CD4-positive, alpha-beta T cell treated with Interleukin-21 for 1 hour (primary cell): Measurements from ENCODE around the gene RAB37.

Source experiments
- DNase-seq: peaks from one replicate; pipeline ENCODE4 v3.0.0-alpha.2; 2020

RAB37 gene

GRCh38 chr17:74736513-74737298, at the start of gene RAB37:
TSS of gene RAB37 (plus strand) at chr17:74737256. CDS start at chr17:74737273, 17 bp downstream.
- DNase-seq = peak; percentile 54

- DNase-seq = no peak
Observed at GRCh38 chr17:74687886-74688285, 49.2 kb upstream of the RAB37 start.

- no peak for DNase-seq
Observed at GRCh38 chr17:74690409-74690825, 46.6 kb upstream of the RAB37 start.

GRCh38 chr17:74691151-74691550, 45.9 kb upstream of the RAB37 start:
- no peak for DNase-seq

GRCh38 chr17:74694081-74694480, 43.0 kb upstream of the RAB37 start:
- DNase-seq = no peak

- DNase-seq = no peak
Observed at GRCh38 chr17:74695629-74696028, 41.4 kb upstream of the RAB37 start.

DNA sequence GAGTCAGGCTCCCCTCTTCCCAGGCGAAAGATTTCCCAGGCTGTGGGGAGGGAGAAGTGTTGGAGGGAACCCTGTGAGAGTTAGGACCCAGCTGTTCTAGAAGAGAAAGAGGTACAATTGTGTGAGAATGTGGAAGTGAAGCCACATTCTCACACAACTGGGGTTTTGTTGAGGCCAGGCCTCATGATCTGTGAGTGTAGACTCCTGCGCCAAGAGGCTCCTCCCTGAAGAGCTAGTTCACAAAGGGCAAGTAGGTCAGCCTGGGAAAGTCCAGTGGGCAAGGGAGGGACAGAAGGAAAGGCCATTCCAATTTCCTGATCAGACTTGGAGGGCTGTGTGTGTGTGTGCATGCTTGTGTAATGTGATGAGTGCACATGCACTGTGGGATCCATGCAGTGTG, 39.5 kb upstream of the RAB37 start:
- no peak for DNase-seq

DNA sequence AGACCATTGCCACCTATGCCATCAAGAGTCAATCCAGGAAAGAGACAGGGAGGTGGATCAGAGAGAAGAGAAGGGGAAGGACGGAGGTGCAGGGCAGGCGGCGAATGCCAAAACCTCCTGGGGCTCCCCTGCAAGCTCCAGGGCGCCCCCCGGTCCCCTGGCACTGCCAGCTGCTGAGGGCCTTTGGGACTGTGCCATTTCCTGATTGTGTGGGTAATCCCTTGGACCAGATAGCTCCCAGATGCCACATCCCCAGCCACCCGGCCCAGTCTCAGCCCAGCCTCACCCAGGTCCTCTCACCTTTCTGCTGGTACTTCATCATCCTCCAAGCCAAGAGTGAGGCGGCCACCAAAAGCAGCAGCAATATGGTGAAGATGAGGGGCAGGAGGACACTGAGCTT, 39.0 kb upstream of the RAB37 start:
- no peak for DNase-seq

DNA sequence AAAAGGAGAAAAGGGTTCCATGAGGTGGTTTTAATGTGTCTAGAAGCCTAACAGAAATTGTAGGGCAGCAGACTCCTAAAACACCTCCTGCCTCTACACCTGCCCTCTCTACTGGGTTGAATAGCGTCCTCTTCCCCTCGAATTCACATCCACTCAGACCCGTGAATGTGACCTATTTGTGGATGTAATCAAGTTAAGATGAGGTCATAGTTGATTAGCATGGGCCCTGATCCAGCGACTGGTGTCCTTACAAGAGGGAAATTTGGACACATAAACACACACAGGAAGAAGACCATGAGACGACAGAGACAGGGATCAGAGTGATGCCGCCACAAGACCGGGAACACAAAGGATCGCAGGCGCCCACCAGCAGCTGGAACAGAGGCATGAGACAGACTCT, 37.8 kb upstream of the RAB37 start:
- DNase-seq = no peak

DNA sequence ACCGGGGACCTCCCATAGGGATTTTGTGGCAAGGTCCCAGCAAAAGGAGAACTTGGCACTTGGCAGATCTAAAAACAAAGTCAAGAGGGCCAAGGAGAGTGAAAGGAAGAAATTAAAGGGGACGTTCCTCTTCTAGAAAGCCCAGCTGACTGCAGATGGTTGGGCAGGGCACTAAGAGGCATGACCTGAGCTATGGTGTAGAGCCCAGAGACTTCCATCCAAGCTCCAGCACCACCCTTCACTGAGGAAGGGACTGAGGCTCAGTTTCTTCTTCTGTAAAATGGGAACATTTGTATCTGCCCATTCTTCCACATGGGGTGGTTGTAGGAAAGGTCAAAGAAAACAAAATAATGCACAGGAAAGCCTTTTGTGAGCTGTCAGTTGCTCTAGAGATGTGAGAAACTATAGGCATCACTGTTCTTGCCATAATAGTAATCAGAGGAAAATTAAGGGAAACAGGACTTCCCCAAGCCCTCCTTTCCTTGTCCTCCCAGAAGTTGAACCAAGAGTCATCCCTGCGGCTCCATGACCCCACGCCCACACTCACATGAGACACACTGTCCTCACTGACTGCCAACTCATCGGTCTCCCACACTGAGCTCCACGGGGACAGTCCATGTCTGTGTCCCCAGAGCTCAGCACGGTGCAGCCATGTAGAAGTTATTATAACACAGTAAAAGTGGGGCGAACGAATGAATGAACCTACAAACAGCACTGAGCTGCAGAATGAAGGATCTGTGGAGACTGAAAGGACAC, 34.8 kb upstream of the RAB37 start:
- no peak for DNase-seq

DNA sequence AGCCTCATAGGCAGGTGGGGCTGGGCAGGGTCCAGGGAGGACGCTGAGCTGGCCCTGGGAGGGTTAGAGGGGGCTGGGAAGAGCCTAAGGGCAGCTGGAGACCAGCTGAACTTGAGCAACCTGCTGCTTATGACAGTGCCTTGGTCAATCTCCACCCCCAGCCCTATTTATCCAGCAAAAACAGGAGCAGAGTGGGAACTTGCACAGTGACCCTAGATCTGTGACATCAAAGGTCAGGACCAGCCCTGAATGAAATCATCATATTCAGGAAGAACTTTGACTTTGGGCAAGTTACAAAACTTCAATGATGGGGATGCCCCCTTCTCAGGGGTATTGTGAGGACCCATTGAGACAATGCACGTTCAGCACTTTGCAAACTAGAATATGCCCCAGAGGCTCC, 33.7 kb upstream of the RAB37 start:
- DNase-seq = no peak

- DNase-seq = no peak
Observed at GRCh38 chr17:74704544-74704943, 32.5 kb upstream of the RAB37 start.

GRCh38 chr17:74711058-74711824, 25.8 kb upstream of the RAB37 start:
- DNase-seq = no peak

DNA sequence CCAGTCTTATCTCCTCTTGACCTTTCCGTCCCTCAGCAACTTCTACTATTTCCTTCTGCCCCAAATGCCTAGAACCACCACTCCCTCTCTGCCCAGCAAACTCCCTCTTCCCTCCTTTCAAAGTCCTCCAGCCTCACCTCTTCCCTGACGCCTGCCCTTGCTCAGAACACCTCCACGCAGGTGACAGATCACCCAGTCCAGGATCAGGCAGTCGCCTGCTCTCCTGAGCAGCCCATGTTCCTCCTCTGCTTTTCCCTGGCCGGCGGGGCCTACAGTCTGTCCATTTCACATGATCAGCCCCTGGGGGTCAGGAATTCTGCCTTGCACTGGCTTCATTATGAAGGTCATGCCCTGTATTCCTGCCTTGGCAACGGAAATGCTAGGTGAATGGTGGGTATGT, 24.8 kb upstream of the RAB37 start:
- no peak for DNase-seq

DNA sequence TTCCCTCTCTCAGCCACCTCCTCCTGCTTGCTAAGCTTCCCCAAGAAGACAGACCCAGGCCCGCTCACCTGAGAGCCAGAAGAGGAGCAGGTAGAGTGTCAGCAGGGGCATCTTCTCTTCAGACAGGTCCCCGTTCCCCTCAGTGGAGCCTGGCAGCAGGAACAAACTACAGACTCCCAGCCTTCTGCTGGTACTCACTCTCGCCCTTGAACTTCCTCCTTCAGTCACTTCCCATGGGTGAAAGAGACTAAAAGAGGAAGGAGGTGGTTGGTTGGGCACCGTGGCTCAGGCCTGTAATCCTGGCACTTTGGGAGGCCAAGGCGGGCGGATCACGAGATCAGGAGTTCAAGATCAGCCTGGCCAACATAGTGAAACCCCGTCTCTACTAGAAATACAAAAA, 24.3 kb upstream of the RAB37 start, which contains the start of gene CD300LF:
CD300LF (minus strand) TSS at position 168 of the 400 bp plus-strand sequence; CDS start at position 111, 57 bp downstream.
- peak; percentile 20 for DNase-seq

DNA sequence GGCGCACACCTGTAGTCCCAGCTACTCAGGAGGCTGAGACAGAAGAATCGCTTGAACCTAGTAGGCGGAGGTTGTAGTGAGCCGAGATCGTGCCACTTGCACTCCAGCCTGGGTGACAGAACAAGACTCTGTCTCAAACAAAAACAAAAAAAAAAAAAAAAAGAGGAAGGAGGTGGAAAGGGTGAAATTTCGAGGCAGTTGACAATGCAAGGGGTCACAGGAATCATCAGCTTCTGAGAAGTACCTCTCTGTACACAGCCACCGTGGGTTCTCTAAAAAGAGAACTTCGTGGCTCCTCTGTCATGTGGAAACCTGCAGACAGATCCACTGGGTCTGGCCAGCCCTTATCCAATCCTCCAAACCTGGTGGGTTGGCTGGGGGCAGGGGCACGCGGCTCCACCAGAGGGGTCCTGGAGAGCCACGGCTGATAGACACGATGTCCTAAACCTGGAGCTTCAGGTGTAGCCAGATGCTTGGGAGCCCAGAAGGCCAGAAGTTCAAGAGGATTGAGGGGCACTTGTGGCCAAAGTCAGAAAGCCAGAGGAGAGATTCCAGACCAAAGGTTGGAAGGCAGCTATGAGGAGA, 23.8 kb upstream of the RAB37 start:
- DNase-seq = no peak

DNA sequence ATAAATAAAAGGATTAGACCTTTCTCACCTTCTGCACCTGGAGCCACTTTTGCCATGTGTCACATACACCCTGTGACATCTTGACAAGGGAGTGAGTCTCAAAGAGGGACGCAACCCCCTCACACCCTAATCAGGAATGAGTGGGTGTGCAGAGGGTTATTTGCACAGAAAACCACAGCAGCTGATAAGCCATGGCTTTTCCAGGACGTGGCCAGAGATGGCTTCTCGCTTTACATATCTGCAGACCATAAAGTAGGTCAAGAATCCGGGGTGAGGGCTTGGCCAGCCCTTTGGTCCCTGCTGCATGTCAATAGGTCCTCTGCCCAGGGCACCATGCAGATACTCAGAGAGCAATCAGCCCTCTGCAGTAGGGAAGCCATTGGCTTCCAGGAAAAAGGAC, 21.9 kb upstream of the RAB37 start:
- DNase-seq = no peak

GRCh38 chr17:74720506-74720905, 16.6 kb upstream of the RAB37 start:
- no peak for DNase-seq

GRCh38 chr17:74722782-74723181, 14.3 kb upstream of the RAB37 start:
- DNase-seq = no peak

DNA sequence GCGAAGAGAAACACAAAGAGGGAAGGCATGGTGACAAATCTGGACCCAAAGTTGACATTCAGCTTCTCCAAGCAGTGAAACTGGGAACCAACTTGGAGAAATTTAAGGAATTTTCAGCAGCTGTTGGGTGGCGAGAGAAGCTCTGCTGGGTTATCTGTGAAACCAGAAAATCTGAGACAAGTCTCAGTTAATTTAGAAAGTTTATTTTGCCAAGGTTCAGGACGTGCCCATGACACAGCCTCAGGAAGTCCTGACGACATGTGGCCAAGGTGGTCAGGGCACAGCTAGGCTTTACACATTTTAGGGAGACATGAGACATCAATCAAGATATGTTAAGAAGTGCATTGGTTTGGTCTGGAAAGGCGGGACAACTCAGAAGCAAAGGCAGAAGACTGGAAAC, 13.2 kb upstream of the RAB37 start:
- DNase-seq = no peak

DNA sequence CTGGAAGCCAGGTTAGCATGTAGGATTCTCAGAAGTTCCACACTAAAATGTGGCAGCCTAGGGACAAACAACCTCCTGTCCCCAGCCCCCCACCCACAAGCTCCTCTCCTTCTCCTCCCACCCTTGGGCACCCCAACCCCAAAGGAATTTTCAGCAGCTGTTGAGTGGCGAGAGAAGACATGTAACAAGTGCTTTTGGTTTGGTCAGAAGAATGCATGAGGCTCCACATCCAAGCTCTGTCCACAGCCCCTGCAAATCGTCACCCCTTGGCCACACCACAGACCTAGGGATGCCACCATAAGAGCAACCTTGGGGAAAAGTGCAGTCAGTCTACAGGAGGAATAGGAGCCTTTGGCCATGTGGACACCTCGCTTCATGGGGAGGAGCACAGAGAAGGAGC, 11.9 kb upstream of the RAB37 start:
- DNase-seq = no peak

GRCh38 chr17:74728033-74728701, 8.9 kb upstream of the RAB37 start:
- no peak for DNase-seq

GRCh38 chr17:74728702-74729075, 8.4 kb upstream of the RAB37 start:
- no peak for DNase-seq
